ENCODE data around the gene USHBP1. TPM values are rescaled to one million over a fixed set of nuclear protein-coding genes. Genes with fewer than 3 reads are reported as not detected.

The USHBP1 gene
- polyA plus RNA-seq, 1 experiment: not detected

DNA sequence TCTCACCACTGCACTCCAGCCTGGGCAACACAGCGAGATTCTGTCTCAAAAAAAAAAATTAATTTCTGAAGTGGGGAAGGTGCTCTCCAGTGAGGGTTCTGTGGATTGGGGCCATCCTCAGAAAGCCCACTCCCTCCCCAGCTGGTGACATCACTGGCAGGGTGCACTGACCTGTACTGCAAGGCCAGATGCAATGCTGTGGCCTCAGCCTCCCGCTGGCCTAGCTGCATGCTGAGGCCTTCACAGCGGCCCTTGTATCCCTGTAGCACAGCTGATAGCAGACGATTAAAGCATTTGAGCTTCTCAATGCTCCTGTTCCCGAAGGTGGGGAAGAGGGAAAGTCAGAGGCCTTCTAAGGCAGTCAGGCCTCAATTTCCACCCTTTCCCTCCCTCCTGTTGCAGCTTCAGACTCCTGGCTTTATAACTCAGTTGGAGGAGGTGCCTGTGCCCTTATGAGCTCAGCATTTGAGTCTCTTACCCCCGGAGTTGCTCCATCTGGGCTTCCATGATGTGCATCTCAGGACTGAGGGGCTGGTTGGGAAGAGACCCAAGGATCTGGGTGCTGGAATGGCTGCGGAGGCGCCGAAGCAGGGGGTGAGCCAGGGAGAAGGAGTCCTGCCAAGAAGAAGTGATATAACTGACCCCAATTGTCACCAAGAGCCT, 5.3 kb downstream of the USHBP1 start:
- Histone ChIP-seq H3K4me3 (ENCODE audit: low read depth, low read length) (no peak overlapping the region), H3K27me3 (ENCODE audit: control insufficient read depth, insufficient read depth, low read length) (peaks cover 8% of the 10 kb centered on the region), H3K27ac (ENCODE audit: low read depth, low read length) (no peak overlapping the region), H3K9me3 (ENCODE audit: control insufficient read depth, insufficient read depth, low read length) (peaks cover 17% of the 10 kb centered on the region)
- no peak for DNase-seq (ENCODE audit: low read depth, low spot score)
- TF ChIP-seq, protein P1, sequence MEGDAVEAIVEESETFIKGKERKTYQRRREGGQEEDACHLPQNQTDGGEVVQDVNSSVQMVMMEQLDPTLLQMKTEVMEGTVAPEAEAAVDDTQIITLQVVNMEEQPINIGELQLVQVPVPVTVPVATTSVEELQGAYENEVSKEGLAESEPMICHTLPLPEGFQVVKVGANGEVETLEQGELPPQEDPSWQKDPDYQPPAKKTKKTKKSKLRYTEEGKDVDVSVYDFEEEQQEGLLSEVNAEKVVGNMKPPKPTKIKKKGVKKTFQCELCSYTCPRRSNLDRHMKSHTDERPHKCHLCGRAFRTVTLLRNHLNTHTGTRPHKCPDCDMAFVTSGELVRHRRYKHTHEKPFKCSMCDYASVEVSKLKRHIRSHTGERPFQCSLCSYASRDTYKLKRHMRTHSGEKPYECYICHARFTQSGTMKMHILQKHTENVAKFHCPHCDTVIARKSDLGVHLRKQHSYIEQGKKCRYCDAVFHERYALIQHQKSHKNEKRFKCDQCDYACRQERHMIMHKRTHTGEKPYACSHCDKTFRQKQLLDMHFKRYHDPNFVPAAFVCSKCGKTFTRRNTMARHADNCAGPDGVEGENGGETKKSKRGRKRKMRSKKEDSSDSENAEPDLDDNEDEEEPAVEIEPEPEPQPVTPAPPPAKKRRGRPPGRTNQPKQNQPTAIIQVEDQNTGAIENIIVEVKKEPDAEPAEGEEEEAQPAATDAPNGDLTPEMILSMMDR (IDR thresholded peaks at IDR 0.05; ENCODE audit: low read depth, low read length): no peak
- ChIA-PET CTCF (interaction anchor here (0.6 to 1.9 kb wide), 5 partner anchors 9 to 493 kb away, joined by 3 to 7 read pairs (median 3); no protein-coding TSS in a partner anchor), POLR2A (no interaction called here)

DNA sequence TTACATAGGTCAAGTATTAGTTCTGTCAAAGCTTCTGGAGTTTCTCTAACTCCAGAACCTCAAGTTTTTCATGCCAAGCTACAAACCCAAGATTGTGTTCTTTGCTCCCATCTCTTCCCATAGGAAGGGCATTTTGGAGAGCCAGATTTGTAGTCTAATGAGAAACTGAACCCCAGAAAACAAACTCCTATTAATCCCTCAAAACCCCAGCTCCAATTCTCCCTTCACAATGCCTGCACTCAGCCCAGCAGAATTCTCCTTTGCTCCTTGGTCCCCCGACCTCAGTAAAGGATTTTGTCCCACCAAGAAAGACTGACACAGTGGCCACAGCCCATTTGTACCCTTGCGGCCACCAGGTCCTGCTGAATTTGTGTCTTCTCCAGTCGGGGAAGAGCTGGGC, 8.4 kb downstream of the USHBP1 start:
- CTCF ChIA-PET: no interaction called here
- no peak overlapping the region for H3K27ac ChIP-seq (ENCODE audit: low read depth, low read length)
- peaks cover 17% of the 10 kb centered on the region for H3K9me3 ChIP-seq (ENCODE audit: control insufficient read depth, insufficient read depth, low read length)
- TF ChIP-seq, protein P1 (IDR thresholded peaks at IDR 0.05; ENCODE audit: low read depth, low read length): no peak
- no peak for DNase-seq (ENCODE audit: low read depth, low spot score)
- H3K27me3 ChIP-seq (ENCODE audit: control insufficient read depth, insufficient read depth, low read length): peaks cover 8% of the 10 kb centered on the region
- POLR2A ChIA-PET: no interaction called here
- no peak overlapping the region for H3K4me3 ChIP-seq (ENCODE audit: low read depth, low read length)

DNA sequence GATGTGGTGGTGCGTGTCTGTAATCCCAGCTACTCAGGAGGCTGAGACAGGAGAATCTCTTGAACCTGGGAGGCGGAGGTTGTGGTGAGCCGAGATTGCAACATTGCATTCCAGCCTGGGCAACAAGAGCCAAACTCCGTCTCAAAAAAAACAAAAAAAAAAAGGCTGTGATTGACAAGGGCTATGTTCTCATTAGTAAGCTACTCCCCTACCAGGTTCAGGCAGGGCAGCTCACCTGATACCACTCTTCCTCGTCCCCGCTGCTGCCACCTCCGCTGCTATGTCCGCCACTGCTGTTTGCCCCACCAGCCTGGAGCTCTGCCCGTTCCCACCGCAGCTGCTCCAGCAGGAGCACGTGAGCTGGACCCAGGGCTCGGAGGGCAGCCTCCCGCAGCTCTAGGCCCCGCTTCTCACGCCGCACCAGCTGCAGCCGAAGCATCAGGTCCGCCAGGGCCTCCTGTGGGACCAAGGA, 9.4 kb downstream of the USHBP1 start:
- ChIA-PET CTCF (interaction anchor here (1.2 to 1.3 kb wide), 2 partner anchors 19 to 27 kb away, joined by 4 to 5 read pairs; partner anchors contain the start of gene ANKLE1), POLR2A (no interaction called here)
- TF ChIP-seq, protein P1 (IDR thresholded peaks at IDR 0.05; ENCODE audit: low read depth, low read length): no peak
- Histone ChIP-seq H3K27ac (ENCODE audit: low read depth, low read length) (no peak overlapping the region), H3K9me3 (ENCODE audit: control insufficient read depth, insufficient read depth, low read length) (peaks cover 16% of the 10 kb centered on the region), H3K4me3 (ENCODE audit: low read depth, low read length) (no peak overlapping the region), H3K27me3 (ENCODE audit: control insufficient read depth, insufficient read depth, low read length) (peaks cover 8% of the 10 kb centered on the region)
- no peak for DNase-seq (ENCODE audit: low read depth, low spot score)

DNA sequence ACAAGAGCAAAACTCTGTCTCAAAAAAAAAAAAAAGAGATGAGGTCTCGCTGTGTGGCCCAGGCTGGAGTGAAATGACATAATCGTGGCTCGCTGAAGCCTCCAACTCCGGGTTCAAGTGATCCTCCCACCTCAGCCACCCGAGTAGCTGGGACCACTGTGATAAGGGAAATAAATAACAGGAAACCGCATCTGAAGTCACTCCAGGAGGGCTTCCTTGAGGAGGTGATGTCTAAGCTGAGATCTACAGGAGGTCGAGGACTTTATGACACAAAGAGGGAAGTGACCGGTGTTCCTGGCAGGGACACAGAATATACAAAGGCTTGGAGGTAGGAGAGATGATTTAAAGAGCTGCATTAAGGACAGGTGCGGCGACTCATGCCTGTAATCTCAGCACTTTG, 9.9 kb downstream of the USHBP1 start:
- CTCF ChIA-PET: interaction anchor here (1.2 to 1.3 kb wide), 2 partner anchors 18 to 27 kb away, joined by 4 to 5 read pairs; partner anchors contain the start of gene ANKLE1
- no peak for DNase-seq (ENCODE audit: low read depth, low spot score)
- Histone ChIP-seq H3K27me3 (ENCODE audit: control insufficient read depth, insufficient read depth, low read length) (peaks cover 4% of the 10 kb centered on the region), H3K27ac (ENCODE audit: low read depth, low read length) (no peak overlapping the region), H3K4me3 (ENCODE audit: low read depth, low read length) (no peak overlapping the region), H3K9me3 (ENCODE audit: control insufficient read depth, insufficient read depth, low read length) (peaks cover 11% of the 10 kb centered on the region)
- TF ChIP-seq, protein P1 (IDR thresholded peaks at IDR 0.05; ENCODE audit: low read depth, low read length): no peak
- POLR2A ChIA-PET: no interaction called here

DNA sequence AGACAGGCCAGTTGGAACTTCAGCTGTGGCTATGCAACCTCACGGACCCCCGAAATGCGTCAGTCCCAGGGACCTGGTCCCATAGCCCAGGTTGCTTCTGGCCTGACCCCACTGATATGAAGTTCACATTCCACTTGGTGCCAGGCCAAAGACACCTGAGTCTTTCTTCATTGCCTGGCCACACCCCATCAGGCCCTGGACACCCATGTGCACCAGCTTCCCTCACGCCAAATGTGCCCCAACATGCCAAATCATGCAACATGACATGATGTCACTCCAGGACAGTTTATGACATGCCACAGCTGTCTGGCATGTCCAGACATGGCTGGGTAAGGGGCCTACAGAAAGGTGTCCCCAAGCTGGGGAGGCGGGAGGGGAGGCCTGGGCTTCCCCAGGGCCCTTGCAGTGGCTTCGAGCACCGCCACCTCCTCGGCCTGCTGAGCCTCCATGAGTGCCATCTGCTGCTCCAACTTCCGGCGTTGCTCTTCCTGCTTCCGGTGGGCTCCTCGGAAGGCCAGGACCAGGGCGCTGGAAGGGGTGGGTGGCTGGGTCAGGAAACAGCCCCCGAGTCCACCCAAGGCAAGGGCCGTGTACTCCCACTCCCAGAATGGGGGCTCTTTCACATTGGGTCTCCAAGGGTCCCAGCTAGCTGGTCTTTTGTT, 14.5 kb downstream of the USHBP1 start:
- no peak overlapping the region for H3K27ac ChIP-seq (ENCODE audit: low read depth, low read length)
- POLR2A ChIA-PET: no interaction called here
- H3K4me3 ChIP-seq (ENCODE audit: low read depth, low read length): no peak overlapping the region
- TF ChIP-seq, protein P1 (IDR thresholded peaks at IDR 0.05; ENCODE audit: low read depth, low read length): no peak
- no peaks in the 10 kb centered on the region for H3K27me3 ChIP-seq (ENCODE audit: control insufficient read depth, insufficient read depth, low read length)
- no peaks in the 10 kb centered on the region for H3K9me3 ChIP-seq (ENCODE audit: control insufficient read depth, insufficient read depth, low read length)
- CTCF ChIA-PET: interaction anchor here (0.5 kb wide), 1 partner anchor 10 kb away, joined by 3 read pairs; no protein-coding TSS in a partner anchor
- no peak for DNase-seq (ENCODE audit: low read depth, low spot score)
